Measurements from ENCODE around the gene CREB5.
"Not testable (repeated sequence)": the region's sequence is repeated elsewhere in the genome, so short reads cannot be mapped to it uniquely, and the experiment has no call there.

CREB5 gene

DNA sequence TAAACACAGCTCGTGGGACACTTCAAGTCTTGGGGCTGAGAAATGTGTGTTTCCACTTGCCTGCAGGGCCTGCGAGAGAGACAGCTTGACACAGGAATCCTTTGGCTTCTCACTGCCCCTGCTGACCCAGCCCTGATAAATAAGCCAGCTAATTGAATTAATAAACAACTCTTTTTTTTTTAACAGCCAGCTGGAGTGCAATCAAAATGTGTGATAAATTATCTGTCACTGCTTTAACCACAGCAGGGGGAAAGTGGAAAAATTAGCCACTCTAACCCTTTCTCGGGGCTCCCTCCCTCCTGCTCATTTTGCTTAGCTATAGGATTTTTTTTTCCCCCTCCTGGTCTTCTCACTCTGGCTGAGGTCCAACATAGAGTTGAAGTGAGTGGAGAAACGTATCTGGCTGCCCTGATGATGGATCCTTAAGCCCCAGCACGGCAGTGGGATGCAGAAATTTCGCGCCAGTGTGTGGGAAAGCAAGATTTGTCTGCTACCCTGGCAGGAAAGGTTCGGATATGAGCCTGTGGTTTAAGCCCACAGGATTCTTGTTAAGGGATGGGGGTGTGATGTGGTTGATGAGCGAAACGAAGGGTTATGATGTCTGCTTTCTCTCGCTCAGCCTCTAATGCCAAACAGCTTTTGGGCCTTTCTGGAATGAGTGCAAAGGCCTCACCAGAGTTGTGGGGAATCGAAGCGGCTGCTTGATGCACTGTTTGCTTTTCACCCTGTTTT, 372.0 kb downstream of the CREB5 start:
- no peak for DNase-seq (ENCODE audit: low read depth)

DNA sequence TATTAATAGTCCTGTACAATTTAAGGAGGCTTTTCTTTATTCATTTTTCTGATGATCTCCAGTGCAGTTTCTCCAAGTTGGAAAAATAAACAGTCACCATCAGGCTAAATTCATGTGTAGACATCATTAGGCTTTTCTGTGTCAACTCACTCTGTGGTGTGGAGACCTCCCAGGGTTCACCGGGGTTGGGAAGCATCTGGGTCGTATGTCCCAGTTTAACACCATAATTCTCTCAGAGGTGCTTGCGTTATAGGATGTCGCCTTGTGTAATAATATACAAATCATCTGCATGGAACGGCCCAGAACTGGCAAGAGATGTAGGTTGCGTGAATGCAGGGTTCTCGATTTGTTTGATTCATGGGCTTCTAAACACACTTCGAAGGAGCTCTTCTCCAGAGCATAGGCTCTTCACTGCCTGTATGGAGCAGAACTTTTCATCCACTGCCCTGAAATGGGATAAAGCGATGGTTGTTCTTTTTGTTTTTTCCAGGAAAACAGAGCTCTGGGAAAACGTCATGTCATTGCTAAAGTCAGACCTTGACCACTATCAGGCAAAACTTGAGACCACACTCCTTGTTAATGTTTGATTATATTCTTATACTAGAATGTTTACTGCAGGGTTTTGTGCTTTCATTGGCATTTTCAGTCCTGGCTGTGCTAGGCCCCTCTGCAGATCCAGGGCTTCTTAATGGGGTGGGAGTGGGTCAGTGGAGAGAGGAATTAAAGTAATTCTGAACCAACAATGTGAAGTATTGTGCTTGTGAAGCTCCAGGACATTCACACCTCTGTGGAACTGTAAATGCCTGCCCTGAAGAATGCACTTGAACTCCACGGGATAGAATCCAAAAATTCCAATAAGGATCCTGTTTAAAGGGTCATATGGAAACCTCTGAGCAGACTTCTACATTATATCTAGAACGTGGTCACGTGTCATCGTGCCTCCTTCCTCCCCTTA, 373.0 kb downstream of the CREB5 start:
- DNase-seq (ENCODE audit: low read depth): no peak

DNA sequence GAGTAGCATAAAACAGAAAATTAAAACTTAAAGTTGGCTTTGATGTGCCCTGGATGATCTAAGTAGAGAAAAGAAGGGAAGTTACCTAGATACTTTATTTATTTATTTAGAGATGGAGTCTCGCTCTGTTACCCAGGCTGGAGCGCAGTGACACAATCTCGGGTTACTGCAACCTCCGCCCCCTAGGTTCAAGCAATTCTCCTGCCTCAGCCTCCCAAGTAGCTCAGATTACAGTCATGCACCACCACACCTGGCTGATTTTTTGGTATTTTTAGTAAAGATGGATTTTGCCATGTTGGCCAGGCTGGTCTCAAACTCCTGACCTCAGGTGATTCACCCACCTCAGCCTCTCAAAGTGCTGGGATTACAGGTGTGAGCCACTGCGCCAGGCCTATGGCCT, 373.8 kb downstream of the CREB5 start:
- DNase-seq (ENCODE audit: low read depth): not testable (repeated sequence)

DNA sequence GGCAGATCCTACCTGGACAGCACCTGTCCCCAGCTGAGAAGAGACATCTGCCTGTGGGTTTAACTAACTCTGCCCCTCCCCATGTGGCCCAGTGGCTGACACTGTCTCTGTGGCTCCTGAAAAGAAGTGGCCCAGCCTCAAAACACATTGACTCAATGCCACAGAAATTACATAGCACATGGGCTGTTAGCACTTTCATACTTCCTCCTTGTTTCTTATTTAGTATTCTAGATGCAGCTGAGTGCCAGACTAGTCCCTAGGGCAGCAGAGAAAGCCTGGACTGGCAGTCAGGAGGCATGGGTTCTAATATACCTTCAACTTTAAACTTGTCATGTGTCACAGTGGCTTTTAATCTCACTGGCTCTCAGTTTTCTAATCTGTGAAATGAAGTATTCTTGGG, 374.8 kb downstream of the CREB5 start:
- no peak for DNase-seq (ENCODE audit: low read depth)

DNA sequence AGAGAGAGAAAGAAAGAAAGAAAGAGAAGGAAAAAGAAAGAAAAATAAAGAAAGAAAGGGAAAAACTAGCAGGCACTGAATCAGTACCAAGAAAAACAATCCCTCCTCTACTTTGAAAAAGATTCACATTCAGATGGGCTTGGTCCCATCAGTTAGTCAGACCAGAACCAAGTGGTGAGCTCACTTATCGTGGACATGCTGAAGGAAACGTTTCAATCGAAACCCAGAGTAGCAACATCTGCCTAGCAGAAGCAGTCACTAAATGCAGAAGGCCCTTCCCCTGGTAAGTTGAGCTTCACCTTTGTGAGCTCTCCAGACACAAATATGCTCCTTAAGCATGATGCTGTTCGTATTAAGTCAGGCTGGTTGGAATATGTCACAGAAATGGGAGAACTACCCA, 378.1 kb downstream of the CREB5 start:
- DNase-seq (ENCODE audit: low read depth): no peak

DNA sequence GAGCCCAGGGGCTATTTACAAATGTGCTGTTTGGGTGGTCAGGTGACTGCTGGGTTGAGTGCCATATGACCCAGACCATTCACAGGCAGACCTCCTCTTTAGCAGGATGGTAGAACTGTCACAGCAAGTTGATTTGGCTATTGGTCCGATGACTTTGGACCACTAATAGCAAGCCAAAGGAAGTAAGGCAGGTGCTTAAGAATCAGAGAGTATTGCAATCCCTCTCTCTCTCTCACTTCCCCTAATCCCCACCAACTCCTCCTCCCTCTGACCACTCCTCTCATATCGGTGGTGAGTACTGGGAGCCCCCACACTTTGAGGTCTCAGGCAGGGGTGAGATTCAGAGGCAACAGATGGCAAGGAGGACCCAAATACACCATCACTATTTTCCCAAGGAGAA, 380.5 kb downstream of the CREB5 start:
- no peak for DNase-seq (ENCODE audit: low read depth)

DNA sequence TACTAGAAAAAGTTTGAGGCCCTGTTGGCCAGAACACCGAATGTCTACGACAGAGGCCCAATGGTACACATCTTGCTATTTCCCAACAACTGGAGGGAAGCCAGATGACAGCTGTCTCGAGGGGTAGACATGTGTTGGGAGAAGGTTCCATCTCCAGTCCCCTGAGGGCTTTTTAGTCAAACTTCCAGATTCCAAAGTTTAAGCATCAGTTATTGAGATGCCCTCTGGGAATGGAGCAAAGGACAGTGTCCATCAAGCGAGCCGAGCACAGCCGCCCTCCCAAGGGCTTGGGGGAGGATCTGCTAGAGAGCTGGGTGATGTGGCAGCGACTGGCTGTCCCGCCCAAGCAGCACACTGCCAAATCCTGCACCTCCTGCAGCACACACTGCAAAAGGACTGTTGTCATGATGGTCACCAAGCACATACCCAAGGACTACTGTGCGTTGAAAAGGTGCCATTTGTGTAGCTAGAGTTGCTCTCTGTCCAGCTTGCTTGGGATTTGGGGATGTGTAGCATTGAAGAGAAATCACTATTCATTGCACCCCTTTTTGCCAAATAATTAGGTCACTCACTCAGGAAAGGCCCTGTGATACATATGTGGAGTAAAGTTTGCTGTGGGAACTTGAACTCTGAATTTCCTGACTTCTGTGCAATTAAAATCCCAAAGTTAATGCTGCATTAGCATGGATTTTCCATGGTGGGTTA, 381.2 kb downstream of the CREB5 start:
- DNase-seq (ENCODE audit: low read depth): no peak

DNA sequence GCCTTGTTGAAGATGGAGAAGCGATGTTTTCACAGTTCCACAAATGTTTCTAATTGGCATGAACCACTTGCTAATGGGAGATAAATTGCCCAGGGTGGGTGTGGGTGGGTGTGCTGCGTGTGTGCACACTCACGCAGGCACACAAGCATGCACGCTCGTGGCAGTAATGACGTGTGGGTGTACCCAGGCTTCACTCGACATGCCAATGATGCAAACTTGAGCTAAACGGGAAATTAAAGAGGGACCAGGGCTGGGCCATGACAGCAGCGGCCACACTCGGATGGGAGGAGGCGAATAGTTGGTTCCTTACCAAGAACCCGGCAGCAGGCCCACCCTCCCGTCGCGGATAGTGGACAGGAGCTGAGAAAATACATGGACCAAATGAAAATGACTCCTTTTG, 386.0 kb downstream of the CREB5 start:
- DNase-seq (ENCODE audit: low read depth): no peak

DNA sequence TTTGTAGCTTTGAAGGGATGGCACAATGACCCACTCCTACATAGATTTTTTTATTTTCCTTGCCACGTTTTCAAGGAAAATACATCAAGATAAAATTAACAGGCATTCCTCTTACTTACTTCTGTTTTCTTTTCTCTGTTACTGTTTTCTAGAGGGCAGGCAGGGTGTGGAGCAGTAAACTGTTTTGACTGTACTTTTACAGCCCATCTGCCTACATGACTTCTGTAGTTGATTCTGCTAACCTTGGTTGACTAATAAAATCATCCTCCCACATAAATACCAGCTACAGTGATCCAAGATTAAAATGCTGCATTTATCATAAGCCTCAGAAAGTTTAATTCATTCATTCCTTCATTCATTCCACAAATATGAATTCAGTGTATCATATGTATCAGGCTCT, 387.3 kb downstream of the CREB5 start:
- DNase-seq (ENCODE audit: low read depth): no peak

DNA sequence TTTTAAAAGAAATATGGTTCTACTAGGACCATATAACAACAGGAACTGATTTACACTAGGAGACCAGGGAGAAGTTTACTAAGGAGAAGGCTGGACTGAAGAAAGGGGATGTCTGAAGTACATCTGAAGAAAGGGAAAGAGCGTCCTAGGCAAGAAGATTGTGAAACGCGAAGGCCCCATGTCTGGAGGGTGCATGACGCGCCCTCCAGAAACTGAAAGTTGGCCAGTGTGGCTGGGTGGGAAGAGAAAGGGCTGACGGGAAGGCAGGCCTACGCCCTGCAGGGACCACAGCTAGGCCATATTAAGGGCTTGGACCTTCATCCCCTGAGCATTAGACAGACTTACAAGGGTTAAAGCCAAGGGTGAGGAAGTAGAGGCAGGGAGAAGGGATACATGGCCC, 387.8 kb downstream of the CREB5 start:
- no peak for DNase-seq (ENCODE audit: low read depth)

DNA sequence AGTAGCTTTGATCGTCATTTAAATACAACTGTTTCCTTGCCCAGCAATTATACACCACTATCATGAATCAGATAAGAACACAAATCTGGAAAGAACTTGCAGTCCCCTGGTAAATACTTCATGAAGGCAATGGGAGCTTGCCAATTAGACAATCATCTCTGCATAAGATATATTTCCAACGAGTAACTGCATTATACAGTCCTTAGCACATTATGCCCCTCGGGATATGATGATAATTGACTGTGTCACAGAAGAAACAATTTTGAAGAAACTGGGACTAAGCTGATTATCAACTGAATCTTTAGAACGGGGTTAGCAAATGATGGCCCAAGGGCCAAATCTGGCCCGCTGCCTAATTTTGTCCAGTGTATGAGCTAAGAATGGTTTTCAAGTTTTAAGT, 390.1 kb downstream of the CREB5 start:
- DNase-seq (ENCODE audit: low read depth): no peak

DNA sequence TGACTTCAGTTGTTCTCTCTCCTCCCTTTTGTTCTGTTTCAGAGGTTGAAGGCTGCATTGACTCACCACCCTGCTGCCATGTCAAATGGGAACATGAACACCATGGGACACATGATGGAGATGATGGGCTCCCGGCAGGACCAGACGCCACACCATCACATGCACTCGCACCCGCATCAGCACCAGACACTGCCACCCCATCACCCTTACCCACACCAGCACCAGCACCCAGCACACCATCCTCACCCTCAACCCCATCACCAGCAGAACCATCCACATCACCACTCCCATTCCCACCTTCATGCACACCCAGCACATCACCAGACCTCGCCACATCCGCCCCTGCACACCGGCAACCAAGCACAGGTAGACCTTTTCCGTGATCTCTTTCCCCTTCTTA, 391.8 kb downstream of the CREB5 start:
- DNase-seq (ENCODE audit: low read depth): no peak

DNA sequence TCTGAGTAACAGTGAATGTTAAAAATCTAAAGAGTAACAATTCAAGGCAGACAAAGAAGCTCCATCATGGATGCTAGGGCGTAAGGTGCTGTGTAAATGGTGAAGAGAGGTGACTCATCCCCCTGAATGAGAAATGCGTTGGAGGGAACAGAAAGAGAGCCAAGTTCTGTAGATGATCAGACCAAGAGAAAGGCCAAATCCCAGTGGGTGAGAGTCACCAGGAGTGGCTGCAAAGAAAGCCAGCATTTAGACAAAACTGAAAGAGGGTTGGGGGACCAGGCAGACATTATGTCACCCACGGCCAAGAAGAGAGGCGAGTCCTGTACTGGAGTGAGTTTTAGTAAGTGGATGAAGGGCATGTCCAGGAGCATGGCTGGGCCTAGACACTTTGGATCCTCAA, 392.7 kb downstream of the CREB5 start:
- no peak for DNase-seq (ENCODE audit: low read depth)

DNA sequence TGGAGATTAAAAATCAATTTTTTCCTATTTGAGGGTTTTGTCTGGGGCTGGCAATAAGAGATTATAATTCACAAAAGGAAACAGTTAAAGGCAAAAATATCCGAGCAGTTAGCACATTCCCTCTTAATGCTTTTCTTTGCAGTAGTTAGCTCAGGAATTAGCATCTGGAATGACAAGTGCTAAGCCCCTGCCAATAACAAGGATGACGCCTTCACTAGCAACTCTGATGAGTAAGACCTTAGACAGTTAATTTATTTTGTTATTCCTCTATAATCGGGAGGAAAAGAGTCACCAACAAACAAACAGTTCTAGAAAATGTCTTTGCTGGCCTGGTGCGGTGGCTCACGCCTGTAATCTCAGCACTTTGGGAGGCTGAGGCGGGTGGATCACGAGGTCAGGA, 394.5 kb downstream of the CREB5 start:
- no peak for DNase-seq (ENCODE audit: low read depth)

DNA sequence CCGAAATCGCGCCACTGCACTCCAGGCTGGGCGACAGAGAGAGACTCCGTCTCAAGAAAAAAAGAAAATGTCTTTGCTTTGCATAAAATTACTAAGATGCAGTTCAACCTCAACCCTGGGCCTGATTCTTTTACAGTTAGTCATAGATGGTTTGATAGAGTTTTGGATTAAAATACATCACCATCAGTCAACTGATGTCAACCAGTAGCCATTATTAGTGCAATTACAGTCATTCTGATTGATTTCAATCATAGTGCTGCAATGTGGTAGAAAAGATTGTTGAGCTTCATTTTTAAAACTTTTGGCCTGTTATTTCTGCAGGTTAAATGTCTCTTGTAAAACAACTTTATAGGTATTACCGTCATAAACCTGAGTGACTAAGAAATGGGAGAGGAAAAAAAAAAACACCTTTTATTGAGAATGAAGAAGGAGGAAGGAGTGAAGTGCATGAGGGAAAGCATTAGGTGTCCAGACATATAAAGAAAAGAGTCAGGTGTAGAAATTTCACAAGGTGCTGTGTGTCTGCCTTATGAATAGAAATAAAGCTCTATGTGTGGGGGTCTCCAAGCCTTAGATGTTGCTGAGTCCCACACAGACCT, 395.2 kb downstream of the CREB5 start:
- no peak for DNase-seq (ENCODE audit: low read depth)

DNA sequence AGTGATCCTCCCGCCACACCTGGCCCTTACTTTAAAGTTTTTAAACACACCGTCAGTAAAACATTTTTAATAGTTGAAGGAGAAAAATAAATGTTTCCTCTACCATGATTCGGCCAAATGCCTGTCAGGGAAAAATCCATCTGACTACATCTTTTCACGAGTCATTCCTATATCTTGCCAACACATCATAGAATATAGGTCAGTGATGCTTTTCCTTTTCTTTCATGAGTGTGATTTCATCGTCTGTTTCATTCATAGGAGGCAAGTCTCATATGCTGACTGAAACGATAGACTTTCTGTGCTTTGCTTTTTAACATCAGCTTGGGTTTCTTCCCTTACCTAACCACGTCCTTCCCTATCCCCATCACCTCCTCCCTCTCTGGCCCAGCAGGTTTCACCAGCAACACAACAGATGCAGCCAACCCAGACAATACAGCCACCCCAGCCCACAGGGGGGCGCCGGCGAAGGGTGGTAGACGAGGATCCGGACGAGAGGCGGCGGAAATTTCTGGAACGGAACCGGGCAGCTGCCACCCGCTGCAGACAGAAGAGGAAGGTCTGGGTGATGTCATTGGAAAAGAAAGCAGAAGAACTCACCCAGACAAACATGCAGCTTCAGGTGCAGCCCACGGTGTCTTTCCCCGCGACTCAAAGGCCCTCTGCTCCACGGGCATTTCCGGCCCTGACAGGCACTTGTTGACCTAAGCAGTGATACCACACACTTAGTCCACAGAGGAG, 396.6 kb downstream of the CREB5 start:
- no peak for DNase-seq (ENCODE audit: low read depth)

DNA sequence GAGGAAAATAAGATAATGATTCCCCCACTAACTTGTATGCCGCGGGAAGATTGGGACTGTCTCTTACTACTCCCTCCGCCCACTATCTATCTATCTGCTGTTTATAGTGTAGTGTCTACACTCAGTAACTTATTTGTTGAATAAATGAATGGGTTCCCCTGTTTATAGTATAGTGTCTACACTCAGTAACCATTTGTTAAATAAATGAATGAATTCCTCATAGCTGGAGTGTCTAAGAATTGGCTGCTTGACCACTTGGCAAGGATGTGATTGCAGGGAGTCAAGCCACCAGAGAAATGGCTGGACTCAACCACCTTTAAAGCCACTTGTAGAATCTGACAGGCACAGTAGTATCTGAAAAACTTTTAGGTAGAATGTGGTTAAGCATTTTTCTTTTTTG, 398.7 kb downstream of the CREB5 start:
- DNase-seq (ENCODE audit: low read depth): no peak

DNA sequence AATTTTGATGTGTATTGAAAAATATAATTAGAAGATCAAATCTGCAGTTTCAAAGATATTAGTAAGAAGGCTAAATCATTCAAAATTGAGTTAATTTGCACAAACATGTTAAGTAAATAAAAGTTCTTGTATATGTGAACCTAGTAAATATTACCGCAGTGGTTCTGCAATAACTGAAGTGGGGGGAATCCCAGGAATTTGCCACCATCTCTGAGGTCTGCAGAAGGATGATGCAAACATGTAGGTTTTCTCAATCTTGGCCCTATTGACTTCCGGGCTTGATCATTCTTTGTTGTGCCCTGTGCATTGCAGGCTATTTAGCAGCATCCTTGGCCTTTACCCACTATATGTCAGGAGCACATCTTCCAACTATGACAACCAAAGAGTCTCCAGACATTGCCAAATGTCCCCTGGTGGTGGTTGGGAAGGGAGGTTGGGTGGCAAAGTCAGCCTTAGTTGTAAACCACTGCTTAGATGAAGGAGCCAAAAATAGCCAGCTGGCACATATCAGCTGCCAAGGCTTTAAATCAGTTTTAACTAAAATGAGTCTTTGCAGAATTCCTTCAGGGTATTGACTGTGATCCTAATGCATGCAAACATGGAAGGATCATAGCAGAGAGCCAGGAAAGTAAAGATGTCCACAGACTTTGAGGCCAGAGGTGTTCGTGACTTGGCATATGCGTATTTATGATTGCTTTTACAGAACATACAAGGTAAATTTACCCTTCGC, 399.5 kb downstream of the CREB5 start:
- DNase-seq (ENCODE audit: low read depth): no peak

DNA sequence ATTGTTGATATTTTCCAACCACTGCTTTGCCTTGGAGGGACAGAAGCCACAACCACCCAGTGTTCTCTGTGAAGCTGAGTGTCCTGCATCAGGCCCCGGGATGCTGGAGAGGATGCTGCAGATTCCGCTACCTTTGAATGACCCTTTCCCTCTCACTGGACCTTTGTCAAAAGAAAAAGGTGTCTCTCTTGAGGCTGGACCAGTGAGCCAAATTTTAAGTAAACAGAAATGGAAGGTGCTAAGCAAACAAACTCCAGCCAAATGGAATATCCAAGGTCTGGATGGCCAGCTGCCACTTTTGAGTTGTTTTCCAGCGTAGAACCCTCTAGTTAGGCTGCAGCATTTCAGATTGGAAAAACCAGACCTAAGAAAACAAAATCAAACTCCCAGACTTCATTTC, 400.3 kb downstream of the CREB5 start:
- DNase-seq (ENCODE audit: low read depth): no peak

DNA sequence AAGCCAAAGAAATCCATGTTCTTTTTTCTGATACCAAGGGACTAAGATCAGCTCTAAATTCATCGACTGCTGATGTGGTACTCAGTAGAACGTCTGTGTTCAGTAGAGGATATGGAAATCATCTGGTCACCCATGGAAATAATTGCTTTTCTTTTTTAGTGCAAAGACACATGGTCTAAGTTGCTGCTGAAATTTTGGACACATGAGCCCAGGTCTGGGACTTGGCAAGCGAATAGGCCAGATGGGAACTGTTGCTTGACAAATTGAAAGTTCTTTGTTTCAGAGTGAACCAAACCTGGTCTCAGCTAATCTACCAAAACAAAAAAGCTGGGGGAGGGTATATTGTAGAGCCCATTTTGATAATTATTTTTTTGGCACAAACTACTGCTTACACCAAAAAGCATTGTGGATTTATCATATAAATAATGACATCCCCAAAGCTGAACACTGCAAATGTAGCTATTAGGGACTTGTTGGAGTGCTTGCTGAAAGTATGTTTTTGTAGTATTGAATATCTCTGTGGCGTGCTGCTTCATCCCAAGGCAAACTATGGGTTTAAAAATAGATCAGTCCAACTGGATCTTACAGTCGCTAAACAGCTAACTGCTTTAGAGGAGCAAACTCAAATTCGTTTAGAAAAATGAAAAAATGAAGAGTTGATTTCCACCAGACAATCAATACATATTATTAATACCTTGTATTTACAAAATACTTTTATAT, 401.1 kb downstream of the CREB5 start:
- DNase-seq (ENCODE audit: low read depth): no peak
